WTC11 (cell line): ENCODE data around the gene CBFB. TPM values are rescaled to one million over a fixed set of nuclear protein-coding genes. Genes with fewer than 3 reads are reported as not detected.

Experiments used
- ATAC-seq: fragments of 200-7000 bp; cut with Tn5 transposase; 2 replicates; pipeline ENCODE4 v1.10.0; 2021; ENCODE audit warnings: mild to moderate bottlenecking, moderate library complexity
- CTCF ChIA-PET: fragments of 300-600 bp; sonication (Branson Sonifier 250); formaldehyde crosslinking; loops from one replicate; lab custom pipeline; 2021; ENCODE audit warnings: antibody characterized with exemption; lab: Charles Lee
- POLR2A ChIA-PET: fragments of 350-600 bp; sonication (Branson Sonifier 250); formaldehyde crosslinking; loops from one replicate; lab custom pipeline; 2021; ENCODE audit warnings: antibody characterized with exemption; lab: Charles Lee
- DNase-seq: peaks from one replicate; pipeline ENCODE4 v3.0.0; 2021; ENCODE audit warnings: low spot score
- H3K27ac Mint-ChIP-seq: 2 replicates; pipeline ENCODE4 v1.8.0; 2021; ENCODE audit warnings: mixed read lengths
- H3K27me3 Mint-ChIP-seq: 2 replicates; pipeline ENCODE4 v1.8.0; 2021; ENCODE audit warnings: low read depth, mild to moderate bottlenecking, moderate library complexity, mixed read lengths
- H3K36me3 Mint-ChIP-seq: 2 replicates; pipeline ENCODE4 v1.8.0; 2021; ENCODE audit warnings: mixed read lengths
- H3K4me1 Mint-ChIP-seq: 2 replicates; pipeline ENCODE4 v1.8.0; 2022; ENCODE audit warnings: mixed read lengths
- H3K4me3 Mint-ChIP-seq: 2 replicates; pipeline ENCODE4 v1.8.0; 2021; ENCODE audit warnings: mild to moderate bottlenecking, moderate library complexity, mixed read lengths
- H3K9me3 Mint-ChIP-seq: 2 replicates; pipeline ENCODE4 v1.8.0; 2021; ENCODE audit warnings: mixed read lengths
- AFF4 ChIP-seq: sonication (generic); formaldehyde crosslinking; IDR thresholded peaks from 2 replicates; pipeline ENCODE4 v1.8.1; 2023; ENCODE audit warnings: mild to moderate bottlenecking, missing genetic modification reagents, borderline replicate concordance
- E2F4 ChIP-seq: sonication (generic); formaldehyde crosslinking; IDR thresholded peaks from 2 replicates; pipeline ENCODE4 v1.8.1; 2022; ENCODE audit warnings: low read depth, mild to moderate bottlenecking, moderate library complexity, missing genetic modification reagents, borderline replicate concordance
- EMX1 ChIP-seq: fragments of 250-450 bp; sonication (Bioruptor Pico); IDR thresholded peaks from 2 replicates; pipeline ENCODE4 v1.8.0; 2021; ENCODE audit warnings: mild to moderate bottlenecking
- ESRRA ChIP-seq: sonication (generic); formaldehyde crosslinking; IDR thresholded peaks from 2 replicates; pipeline ENCODE4 v1.8.1; 2022; ENCODE audit warnings: mild to moderate bottlenecking, missing genetic modification reagents, borderline replicate concordance
- GABPB1 ChIP-seq: sonication (generic); formaldehyde crosslinking; IDR thresholded peaks from 2 replicates; pipeline ENCODE4 v1.8.1; 2023; ENCODE audit warnings: mild to moderate bottlenecking, missing genetic modification reagents
- GTF2I ChIP-seq: fragments of 250-450 bp; sonication (Bioruptor Pico); conservative IDR thresholded peaks from 2 replicates; pipeline ENCODE4 v1.4.0; 2021; ENCODE audit warnings: mild to moderate bottlenecking
- HMGA2 ChIP-seq: fragments of 250-450 bp; sonication (Bioruptor Pico); IDR thresholded peaks from 2 replicates; pipeline ENCODE4 v1.4.0; 2021; ENCODE audit warnings: mild to moderate bottlenecking, moderate library complexity
- MXD4 ChIP-seq: fragments of 250-450 bp; sonication (Bioruptor Pico); IDR thresholded peaks from 2 replicates; pipeline ENCODE4 v1.8.0; 2021; ENCODE audit warnings: mild to moderate bottlenecking, moderate library complexity, borderline replicate concordance
- MYBL2 ChIP-seq: sonication (generic); formaldehyde crosslinking; IDR thresholded peaks from 2 replicates; pipeline ENCODE4 v1.8.1; 2023; ENCODE audit warnings: mild to moderate bottlenecking, moderate library complexity, missing genetic modification reagents
- NFYB ChIP-seq: sonication (generic); formaldehyde crosslinking; conservative IDR thresholded peaks from 2 replicates; pipeline ENCODE4 v1.8.0; 2022; ENCODE audit warnings: low read depth, missing genetic modification reagents
- PREB ChIP-seq: sonication (generic); formaldehyde crosslinking; IDR thresholded peaks from 2 replicates; pipeline ENCODE4 v1.8.1; 2022; ENCODE audit warnings: mild to moderate bottlenecking, missing genetic modification reagents, moderate library complexity, borderline replicate concordance
- ZNF232 ChIP-seq: sonication (generic); formaldehyde crosslinking; IDR thresholded peaks from 2 replicates; pipeline ENCODE4 v1.8.0; 2022; ENCODE audit warnings: mild to moderate bottlenecking, missing genetic modification reagents
- ZNF263 ChIP-seq: sonication (generic); formaldehyde crosslinking; IDR thresholded peaks from 2 replicates; pipeline ENCODE4 v1.8.1; 2022; ENCODE audit warnings: low read depth, mild to moderate bottlenecking, moderate library complexity, missing genetic modification reagents
- ZNF423 ChIP-seq: fragments of 250-450 bp; sonication (Bioruptor Pico); IDR thresholded peaks from 2 replicates; pipeline ENCODE4 v2.1.2; 2022; ENCODE audit warnings: mild to moderate bottlenecking, moderate library complexity
- ZNF671 ChIP-seq: fragments of 250-450 bp; sonication (Bioruptor Pico); IDR thresholded peaks from 2 replicates; pipeline ENCODE4 v1.8.0; 2021; ENCODE audit warnings: mild to moderate bottlenecking
- total RNA-seq: library from RNA; stranded (reverse); gene quantifications from 3 replicates; pipeline ENCODE4 v1.2.3, GENCODE V29; 2021
- TF ChIP-seq, protein P1 (sequence below): fragments of 250-450 bp; sonication (Bioruptor Pico); IDR thresholded peaks from 2 replicates; pipeline ENCODE4 v1.8.0; 2021; ENCODE audit warnings: mild to moderate bottlenecking
- TF ChIP-seq, protein P2 (sequence below): sonication (generic); formaldehyde crosslinking; IDR thresholded peaks from 2 replicates; pipeline ENCODE4 v1.8.0; 2023; ENCODE audit warnings: missing genetic modification reagents, mild to moderate bottlenecking, borderline replicate concordance
- TF ChIP-seq, protein P3 (sequence below): fragments of 250-450 bp; sonication (Bioruptor Pico); IDR thresholded peaks from 2 replicates; pipeline ENCODE4 v1.9.0; 2021; ENCODE audit warnings: mild to moderate bottlenecking

The CBFB gene
- total RNA-seq, 1 experiment from 2014 or later = 36.9 TPM

DNA sequence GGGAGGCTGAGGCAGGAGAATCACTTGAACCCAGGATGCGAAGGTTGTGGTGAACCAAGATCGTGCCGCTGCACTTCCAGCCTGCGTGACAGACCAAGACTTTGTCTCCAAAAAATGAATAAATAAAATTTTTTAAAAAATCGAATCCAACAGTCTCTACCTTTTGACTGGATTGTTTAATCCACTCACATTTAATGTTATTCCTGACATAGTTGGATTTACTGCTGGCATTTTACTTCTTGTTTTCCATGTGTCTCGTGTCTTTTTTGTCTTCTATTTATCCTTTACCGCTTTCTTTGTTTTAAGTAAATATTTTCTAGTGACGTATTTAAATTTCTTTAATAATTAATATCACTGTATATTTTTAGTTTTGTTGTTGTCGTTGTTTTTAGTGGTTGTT, 45.9 kb upstream of the CBFB start (continued):
- TF ChIP-seq ZNF263 (no peak), ZNF671 (CRISPR knock-in tag) (no peak), HMGA2 (CRISPR knock-in tag) (no peak)
- TF ChIP-seq, protein P1, sequence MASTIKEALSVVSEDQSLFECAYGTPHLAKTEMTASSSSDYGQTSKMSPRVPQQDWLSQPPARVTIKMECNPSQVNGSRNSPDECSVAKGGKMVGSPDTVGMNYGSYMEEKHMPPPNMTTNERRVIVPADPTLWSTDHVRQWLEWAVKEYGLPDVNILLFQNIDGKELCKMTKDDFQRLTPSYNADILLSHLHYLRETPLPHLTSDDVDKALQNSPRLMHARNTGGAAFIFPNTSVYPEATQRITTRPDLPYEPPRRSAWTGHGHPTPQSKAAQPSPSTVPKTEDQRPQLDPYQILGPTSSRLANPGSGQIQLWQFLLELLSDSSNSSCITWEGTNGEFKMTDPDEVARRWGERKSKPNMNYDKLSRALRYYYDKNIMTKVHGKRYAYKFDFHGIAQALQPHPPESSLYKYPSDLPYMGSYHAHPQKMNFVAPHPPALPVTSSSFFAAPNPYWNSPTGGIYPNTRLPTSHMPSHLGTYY (CRISPR knock-in tag) = no peak

- no peaks in the 10 kb centered on the region for H3K36me3 Mint-ChIP-seq
- DNase-seq (no peak), ATAC-seq (no peak)
- H3K4me1 Mint-ChIP-seq = no peaks in the 10 kb centered on the region
- peaks cover 4% of the 10 kb centered on the region; the same call in 1 of the 2 replicates for H3K27me3 Mint-ChIP-seq
- no peak overlapping the region for H3K27ac Mint-ChIP-seq
- H3K4me3 Mint-ChIP-seq = no peak overlapping the region
- no peaks in the 10 kb centered on the region for H3K9me3 Mint-ChIP-seq
- TF ChIP-seq MYBL2 (CRISPR knock-in tag) = no peak
- no peak for TF ChIP-seq ESRRA (CRISPR knock-in tag)
- TF ChIP-seq ZNF232 (CRISPR knock-in tag) = no peak
- TF ChIP-seq EMX1 = no peak
- no peak for TF ChIP-seq GTF2I (CRISPR knock-in tag)
- TF ChIP-seq MXD4 (CRISPR knock-in tag) = no peak
- TF ChIP-seq, protein P2, sequence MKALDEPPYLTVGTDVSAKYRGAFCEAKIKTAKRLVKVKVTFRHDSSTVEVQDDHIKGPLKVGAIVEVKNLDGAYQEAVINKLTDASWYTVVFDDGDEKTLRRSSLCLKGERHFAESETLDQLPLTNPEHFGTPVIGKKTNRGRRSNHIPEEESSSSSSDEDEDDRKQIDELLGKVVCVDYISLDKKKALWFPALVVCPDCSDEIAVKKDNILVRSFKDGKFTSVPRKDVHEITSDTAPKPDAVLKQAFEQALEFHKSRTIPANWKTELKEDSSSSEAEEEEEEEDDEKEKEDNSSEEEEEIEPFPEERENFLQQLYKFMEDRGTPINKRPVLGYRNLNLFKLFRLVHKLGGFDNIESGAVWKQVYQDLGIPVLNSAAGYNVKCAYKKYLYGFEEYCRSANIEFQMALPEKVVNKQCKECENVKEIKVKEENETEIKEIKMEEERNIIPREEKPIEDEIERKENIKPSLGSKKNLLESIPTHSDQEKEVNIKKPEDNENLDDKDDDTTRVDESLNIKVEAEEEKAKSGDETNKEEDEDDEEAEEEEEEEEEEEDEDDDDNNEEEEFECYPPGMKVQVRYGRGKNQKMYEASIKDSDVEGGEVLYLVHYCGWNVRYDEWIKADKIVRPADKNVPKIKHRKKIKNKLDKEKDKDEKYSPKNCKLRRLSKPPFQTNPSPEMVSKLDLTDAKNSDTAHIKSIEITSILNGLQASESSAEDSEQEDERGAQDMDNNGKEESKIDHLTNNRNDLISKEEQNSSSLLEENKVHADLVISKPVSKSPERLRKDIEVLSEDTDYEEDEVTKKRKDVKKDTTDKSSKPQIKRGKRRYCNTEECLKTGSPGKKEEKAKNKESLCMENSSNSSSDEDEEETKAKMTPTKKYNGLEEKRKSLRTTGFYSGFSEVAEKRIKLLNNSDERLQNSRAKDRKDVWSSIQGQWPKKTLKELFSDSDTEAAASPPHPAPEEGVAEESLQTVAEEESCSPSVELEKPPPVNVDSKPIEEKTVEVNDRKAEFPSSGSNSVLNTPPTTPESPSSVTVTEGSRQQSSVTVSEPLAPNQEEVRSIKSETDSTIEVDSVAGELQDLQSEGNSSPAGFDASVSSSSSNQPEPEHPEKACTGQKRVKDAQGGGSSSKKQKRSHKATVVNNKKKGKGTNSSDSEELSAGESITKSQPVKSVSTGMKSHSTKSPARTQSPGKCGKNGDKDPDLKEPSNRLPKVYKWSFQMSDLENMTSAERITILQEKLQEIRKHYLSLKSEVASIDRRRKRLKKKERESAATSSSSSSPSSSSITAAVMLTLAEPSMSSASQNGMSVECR (CRISPR knock-in tag) = no peak
- no peak for TF ChIP-seq ZNF423 (CRISPR knock-in tag)
- no peak for TF ChIP-seq GABPB1 (CRISPR knock-in tag)
- no peak for TF ChIP-seq NFYB
- TF ChIP-seq, protein P3, sequence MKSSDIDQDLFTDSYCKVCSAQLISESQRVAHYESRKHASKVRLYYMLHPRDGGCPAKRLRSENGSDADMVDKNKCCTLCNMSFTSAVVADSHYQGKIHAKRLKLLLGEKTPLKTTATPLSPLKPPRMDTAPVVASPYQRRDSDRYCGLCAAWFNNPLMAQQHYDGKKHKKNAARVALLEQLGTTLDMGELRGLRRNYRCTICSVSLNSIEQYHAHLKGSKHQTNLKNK (CRISPR knock-in tag) = no peak
- no peak for TF ChIP-seq PREB (CRISPR knock-in tag)
- no peak for TF ChIP-seq AFF4 (CRISPR knock-in tag)
- no peak for TF ChIP-seq ZNF263
- no peak for TF ChIP-seq E2F4 (CRISPR knock-in tag)
- POLR2A ChIA-PET = no interaction called here
- CTCF ChIA-PET = interaction anchor here (2.3 kb wide), 1 partner anchor 24 kb away, joined by 7 read pairs; the partner anchor contains the start of gene CES3
These were observed 44.0 kb upstream of the CBFB start for GRCh38 chr16:66984892-66985311.
